ENCODE results near the gene RHEX.

Gene RHEX

GRCh38 chr1:206115791-206116190, 62.8 kb downstream of the RHEX start:
- FAIRE-seq, result no peak

GRCh38 chr1:206116191-206116872, 63.4 kb downstream of the RHEX start:
- no peak for FAIRE-seq
- no peak for DNase-seq (ENCODE audit: low spot score)

More at GRCh38 chr1:206115791-206116190, 62.8 kb downstream of the RHEX start:
- DNase-seq (ENCODE audit: low spot score), result no peak

GRCh38 chr1:206116873-206117150, 63.8 kb downstream of the RHEX start:
- FAIRE-seq, result no peak
- DNase-seq (ENCODE audit: low spot score), result no peak

- FAIRE-seq (no peak), DNase-seq (ENCODE audit: low spot score) (peak; percentile 65)
Observed at GRCh38 chr1:206117151-206117948, 64.4 kb downstream of the RHEX start, which contains the start of gene AVPR1B. AVPR1B (minus strand) TSS chr1:206117388; CDS start chr1:206116890, 498 bp downstream.

GRCh38 chr1:206120406-206120805, 67.4 kb downstream of the RHEX start:
- DNase-seq (ENCODE audit: low spot score) (no peak), FAIRE-seq (no peak)

GRCh38 chr1:206121269-206121668, 68.3 kb downstream of the RHEX start:
- no peak for DNase-seq (ENCODE audit: low spot score)
- FAIRE-seq, result no peak

GRCh38 chr1:206122686-206123085, 69.7 kb downstream of the RHEX start:
- FAIRE-seq (no peak), DNase-seq (ENCODE audit: low spot score) (no peak)

GRCh38 chr1:206125346-206125745, 72.4 kb downstream of the RHEX start:
- no peak for FAIRE-seq
- no peak for DNase-seq (ENCODE audit: low spot score)

- DNase-seq (ENCODE audit: low spot score) (no peak), FAIRE-seq (no peak)
Observed at GRCh38 chr1:206127336-206127735, 74.4 kb downstream of the RHEX start.

- no peak for DNase-seq (ENCODE audit: low spot score)
- FAIRE-seq, result no peak
Observed at GRCh38 chr1:206128196-206128595, 75.2 kb downstream of the RHEX start.

GRCh38 chr1:206131037-206131436, 78.1 kb downstream of the RHEX start:
- FAIRE-seq, result no peak

GRCh38 chr1:206133751-206134415, 80.9 kb downstream of the RHEX start:
- DNase-seq (ENCODE audit: low spot score) (no peak), FAIRE-seq (no peak)

More at GRCh38 chr1:206131037-206131436, 78.1 kb downstream of the RHEX start:
- DNase-seq (ENCODE audit: low spot score), result no peak

GRCh38 chr1:206135248-206135647, 82.3 kb downstream of the RHEX start:
- no peak for FAIRE-seq

GRCh38 chr1:206136241-206136640, 83.3 kb downstream of the RHEX start:
- DNase-seq (ENCODE audit: low spot score), result no peak
- FAIRE-seq, result no peak

More at GRCh38 chr1:206135248-206135647, 82.3 kb downstream of the RHEX start:
- no peak for DNase-seq (ENCODE audit: low spot score)

- DNase-seq (ENCODE audit: low spot score), result no peak
- no peak for FAIRE-seq
Observed at GRCh38 chr1:206142011-206142410, 89.0 kb downstream of the RHEX start.

GRCh38 chr1:206142770-206143169, 89.8 kb downstream of the RHEX start:
- DNase-seq (ENCODE audit: low spot score) (no peak), FAIRE-seq (no peak)

- FAIRE-seq, result no peak
- DNase-seq (ENCODE audit: low spot score), result no peak
Observed at GRCh38 chr1:206143537-206144172, 90.7 kb downstream of the RHEX start.

GRCh38 chr1:206144605-206145004, 91.6 kb downstream of the RHEX start:
- no peak for DNase-seq (ENCODE audit: low spot score)
- FAIRE-seq, result no peak

- DNase-seq (ENCODE audit: low spot score) (no peak), FAIRE-seq (no peak)
Observed at GRCh38 chr1:206145771-206146290, 92.9 kb downstream of the RHEX start.

Measured in urothelium cell line (cell line).